GM19397 (cell line): ENCODE results near the gene ZBTB37.
A peak's percentile ranks its signal among the peaks of the same experiment; 100 is the strongest.
"Not testable (repeated sequence)": the region's sequence is repeated elsewhere in the genome, so short reads cannot be mapped to it uniquely, and the experiment has no call there.

Experiments
- ATAC-seq: cut with Tn5 transposase; IDR thresholded peaks from one replicate; pipeline ENCODE4 v1.9.1; 2021; ENCODE audit warnings: mild to moderate bottlenecking, moderate library complexity; ENCODE audit not compliant: unreplicated experiment

ZBTB37 gene, protein sequence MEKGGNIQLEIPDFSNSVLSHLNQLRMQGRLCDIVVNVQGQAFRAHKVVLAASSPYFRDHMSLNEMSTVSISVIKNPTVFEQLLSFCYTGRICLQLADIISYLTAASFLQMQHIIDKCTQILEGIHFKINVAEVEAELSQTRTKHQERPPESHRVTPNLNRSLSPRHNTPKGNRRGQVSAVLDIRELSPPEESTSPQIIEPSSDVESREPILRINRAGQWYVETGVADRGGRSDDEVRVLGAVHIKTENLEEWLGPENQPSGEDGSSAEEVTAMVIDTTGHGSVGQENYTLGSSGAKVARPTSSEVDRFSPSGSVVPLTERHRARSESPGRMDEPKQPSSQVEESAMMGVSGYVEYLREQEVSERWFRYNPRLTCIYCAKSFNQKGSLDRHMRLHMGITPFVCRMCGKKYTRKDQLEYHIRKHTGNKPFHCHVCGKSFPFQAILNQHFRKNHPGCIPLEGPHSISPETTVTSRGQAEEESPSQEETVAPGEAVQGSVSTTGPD

GRCh38 chr1:173868266-173869020 lies at the start of gene ZBTB37:
ZBTB37 (plus strand) TSS chr1:173868380; CDS start chr1:173870226, 1,846 bp downstream.
- peak; percentile 62 for ATAC-seq

DNA sequence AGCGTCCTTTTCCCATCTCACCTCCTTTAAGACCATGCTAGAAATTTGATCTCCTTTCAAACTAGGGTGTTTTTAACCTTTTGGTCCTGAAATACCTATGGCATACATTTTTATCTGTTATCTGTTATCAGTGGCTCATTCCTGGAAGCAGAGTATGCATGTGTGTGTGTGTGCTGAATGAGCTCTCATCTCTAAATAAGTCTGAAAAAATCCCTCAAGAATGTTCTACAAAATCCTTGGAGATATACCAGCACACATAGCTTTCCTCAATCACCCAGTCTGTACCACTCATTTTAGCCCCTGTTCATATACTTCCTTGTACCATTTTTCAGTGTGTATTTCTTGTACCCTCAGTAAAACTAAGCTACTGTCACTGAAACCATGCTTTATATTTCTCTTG lies 49.7 kb upstream of the ZBTB37 start:
- ATAC-seq = no peak

DNA sequence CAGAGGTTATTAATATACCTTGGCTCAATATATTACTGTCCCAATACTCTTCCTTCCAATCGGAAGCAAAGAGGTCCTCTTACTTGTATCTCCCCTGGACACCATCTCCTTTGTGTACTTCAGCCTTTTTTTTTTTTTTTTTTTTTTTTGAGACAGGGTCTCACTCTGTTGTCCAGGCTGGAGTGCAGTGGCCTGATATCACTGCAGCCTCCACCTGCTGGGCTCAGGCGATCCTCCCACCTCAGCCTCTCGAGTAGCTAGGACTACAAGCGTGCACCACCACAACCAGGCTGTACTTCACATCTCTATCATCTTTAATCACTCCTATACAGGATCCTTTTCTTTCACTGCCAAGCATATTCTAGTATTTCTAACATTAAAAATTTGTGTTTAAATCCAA lies 46.5 kb upstream of the ZBTB37 start:
- ATAC-seq = no peak

DNA sequence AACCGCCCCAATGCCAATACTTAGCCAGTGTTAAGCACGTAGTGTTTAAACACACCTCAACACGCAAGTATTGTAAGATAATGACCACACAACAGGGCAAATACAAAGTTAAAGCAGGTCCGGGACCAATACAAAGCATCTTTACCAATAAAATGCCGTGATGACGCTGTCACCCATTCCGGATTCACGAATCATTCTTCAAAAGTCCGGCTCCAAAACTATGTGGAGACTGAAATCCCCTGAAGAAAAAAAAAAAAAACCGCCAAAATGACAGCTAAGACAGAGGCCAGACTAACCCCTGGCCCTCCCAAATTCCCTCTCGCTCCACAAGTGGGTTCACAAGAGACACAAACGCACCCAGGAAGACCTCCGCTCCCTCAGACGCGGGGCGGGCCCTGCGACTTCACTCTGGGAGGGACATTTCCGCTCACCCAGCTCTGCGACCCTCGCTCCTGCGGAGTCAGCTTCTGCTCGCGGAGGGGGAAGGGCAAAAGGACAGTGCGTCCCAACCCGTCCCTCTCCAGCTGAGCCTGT lies 44.3 kb upstream of the ZBTB37 start:
- ATAC-seq = peak; percentile 42

- ATAC-seq = peak; percentile 90
These were observed 43.7 kb upstream of the ZBTB37 start, which contains the start of the genes CENPL and DARS2 for GRCh38 chr1:173824315-173825081. CENPL (minus strand) TSS chr1:173824883; CDS start chr1:173811299, 13,584 bp downstream. DARS2 (plus strand) TSS chr1:173824673; CDS start chr1:173825230, 557 bp downstream.

- ATAC-seq = no peak
These were observed 40.6 kb upstream of the ZBTB37 start for GRCh38 chr1:173827611-173828010.

DNA sequence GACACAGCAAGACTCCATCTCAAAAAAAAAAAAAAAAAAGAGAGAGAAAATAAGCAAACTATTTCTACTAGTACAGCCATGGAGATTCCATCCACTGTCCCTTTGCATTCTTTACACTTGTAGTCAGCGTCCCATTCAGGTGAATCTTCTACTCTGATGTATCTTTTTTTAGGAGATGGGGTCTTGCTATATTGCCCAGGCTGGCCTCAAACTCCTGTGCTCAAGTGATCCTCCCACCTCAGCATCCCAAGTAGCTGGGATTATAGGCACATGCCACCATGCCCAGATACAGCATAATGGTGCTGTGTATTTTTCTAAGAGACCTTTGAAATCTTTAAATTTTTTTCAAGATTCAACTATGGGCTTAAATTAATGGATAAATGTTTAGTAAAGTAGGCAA lies 35.4 kb upstream of the ZBTB37 start:
- ATAC-seq = no peak

DNA sequence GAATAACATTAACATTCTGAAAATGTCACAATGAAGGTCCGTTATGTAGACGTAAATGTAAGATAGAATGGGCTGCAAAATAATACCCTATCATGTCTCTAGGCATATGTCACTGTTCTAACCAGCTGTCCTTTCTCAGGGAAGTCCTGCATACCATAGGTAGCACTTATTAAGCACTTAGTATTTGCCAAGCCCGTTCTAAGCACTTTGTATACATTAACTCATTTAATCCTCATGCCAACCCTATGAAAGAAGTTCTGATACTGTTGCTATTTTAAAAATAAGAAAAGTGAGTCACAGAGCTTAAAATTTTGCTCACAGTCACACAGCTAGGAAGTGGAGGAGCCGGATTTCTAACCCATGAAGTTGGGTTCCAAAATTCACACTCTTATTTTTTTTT lies 16.1 kb upstream of the ZBTB37 start:
- no peak for ATAC-seq

DNA sequence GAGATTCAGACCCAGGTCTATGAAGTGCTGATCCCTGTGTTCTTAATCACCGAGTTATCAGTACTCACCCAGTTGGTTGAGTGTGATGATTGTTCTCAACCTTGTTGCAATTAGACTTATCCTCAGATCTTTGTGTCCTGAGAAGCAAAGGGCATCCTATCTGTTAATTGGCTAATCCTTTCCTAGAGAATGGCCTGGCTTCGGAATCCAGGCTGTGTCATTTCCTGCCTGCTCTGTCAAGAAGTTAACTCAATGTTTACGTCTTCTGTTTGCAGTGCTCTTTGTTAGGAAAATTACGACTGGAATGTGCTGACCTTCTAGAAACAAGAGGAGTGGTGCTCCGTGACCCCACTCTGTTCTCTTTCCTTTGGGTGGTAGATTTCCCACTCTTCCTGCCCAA lies 15.1 kb upstream of the ZBTB37 start:
- no peak for ATAC-seq

- no peak for ATAC-seq
These were observed 12.2 kb upstream of the ZBTB37 start for GRCh38 chr1:173856014-173856413.

DNA sequence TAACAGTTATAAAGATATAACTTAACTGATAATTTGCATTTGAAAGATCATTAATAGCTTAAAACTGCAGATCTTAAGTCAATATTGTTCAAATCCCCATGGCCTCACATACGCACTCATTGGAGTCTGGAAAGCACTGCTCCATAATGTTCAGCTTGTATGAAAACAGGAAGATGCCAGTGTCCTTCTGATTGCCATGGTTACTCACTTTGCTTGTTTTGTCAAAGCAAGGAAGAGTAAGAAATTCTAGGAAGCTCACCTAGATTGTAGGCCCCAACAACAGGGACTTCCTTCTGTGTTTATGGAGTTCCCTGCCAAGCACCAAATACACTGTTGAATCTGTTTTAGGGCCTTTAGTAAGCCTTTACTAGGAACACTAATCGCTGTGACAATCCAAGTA lies 11.3 kb upstream of the ZBTB37 start:
- ATAC-seq = no peak

- ATAC-seq = no peak
These were observed 10.7 kb upstream of the ZBTB37 start for GRCh38 chr1:173857363-173857917.

DNA sequence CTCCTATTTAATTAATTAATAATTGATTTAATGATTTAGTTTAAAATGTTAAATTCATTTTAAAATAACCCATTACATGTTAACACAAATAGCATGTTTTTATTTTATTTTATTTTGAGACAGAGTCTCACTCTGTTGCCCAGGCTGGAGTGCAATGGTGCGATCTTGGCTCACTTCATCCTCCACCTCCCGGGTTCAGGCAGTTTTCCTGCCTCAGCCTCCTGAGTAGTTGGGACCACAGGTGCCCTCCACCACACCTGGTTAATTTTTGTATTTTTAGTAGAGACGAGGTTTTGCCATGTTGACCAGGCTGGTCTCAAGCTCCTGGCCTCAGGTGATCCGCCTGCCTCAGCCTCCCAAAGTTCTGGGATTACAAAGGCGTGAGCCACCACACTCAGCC lies 8.6 kb upstream of the ZBTB37 start:
- ATAC-seq = not testable (repeated sequence)

- ATAC-seq = no peak
These were observed 8.1 kb upstream of the ZBTB37 start for GRCh38 chr1:173860065-173860464.

DNA sequence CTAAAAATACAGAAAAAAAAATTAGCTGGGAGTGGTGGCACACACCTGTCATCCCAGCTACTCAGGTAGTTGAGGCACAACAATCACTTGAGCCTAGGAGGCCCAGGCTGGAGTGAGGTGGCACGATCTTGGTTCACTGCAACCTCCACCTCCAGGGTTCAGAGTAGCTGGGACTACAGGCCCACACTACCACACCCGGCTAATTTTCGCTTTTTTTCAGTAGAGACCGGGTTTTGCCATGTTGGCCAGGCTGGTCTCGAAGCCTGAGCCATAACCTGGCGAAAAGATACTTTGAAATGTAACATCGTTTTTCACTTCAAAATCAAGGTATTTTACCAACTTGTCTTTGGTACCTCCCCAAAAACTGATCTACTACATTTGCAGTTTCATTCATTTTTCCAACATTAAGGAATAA lies 6.4 kb upstream of the ZBTB37 start:
- ATAC-seq = no peak

DNA sequence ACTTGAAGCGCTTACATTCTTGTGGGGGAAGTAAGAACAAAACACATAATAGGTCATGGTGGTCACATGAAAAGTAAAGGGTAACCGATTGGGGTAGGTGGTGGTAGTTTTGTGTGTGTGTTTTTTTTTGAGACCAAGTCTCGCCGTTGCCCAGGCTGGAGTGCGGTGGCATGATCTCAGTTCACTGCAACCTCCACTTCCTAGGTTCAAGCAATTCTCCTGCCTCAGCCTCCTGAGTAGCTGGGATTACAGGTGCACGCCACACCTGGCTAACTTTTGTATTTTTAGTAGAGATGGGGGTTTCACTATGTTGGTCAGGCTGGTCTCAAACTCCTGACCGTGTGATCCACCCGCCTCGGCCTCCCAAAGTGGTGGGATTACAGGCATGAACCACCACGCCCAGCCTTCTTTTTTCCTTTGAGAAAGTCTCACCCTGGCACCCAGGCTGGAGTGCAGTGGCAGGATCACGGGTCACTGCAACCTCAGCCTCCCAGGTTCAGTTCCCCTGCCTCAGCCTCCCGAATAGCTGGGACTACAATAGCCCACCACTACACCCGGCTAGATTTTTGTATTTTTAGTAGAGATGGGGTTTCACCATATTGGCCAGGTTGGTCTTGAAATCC lies 5.9 kb upstream of the ZBTB37 start:
- not testable (repeated sequence) for ATAC-seq

- ATAC-seq = no peak
These were observed 5.4 kb upstream of the ZBTB37 start for GRCh38 chr1:173862769-173863223.

DNA sequence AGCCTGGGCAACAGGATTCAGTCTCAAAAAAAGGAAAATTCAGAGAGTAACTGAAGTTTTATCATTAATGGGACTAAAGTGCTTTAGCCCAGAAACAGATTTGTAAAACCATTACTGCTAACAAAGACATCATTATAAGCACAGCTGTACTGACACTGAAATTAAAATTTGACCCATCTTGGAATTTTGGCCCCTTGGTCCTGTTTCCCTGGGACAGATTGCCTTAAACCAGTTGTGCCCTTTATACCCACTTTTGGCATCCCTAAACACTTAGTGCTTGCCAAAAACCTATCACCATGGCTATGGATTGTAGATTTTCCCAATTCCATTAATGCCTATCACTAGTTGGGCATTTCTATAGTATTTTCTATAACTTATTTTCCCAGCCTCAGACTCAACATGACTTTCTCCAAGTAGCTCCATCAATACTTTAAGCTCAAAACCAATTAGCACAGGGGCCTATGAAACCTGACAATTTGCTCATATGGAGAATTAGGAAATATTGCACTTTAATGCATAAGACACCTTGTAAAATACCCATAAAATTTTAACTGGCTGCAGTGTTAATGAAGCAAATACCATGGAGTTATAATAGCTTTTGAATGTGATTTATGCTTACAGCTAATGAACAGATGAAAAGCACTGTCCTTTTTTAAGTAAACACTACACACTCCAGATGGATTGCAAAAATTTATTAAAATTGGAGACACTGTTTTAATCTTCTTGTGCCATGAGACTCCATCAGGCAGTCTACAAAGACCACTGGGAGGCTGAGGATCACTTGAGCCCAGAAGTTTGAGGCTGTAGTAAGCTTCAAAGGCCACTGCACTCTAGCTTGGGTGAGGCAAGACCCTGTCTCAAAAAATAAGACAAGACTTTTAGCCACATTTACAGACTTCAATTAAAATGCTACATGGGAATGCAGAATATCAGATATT lies 4.7 kb upstream of the ZBTB37 start:
- ATAC-seq = no peak
